HK-2 (cell line): Measurements from ENCODE around the gene ZNF516.

ENCODE experiments used
- DNase-seq: peaks from one replicate; pipeline ENCODE4 v3.0.0-alpha.2; 2018; ENCODE audit not compliant: unreplicated experiment

The ZNF516 gene

GRCh38 chr18:76380791-76381405 is 114.1 kb downstream of the ZNF516 start:
- no peak for DNase-seq

- no peak for DNase-seq
Measured at GRCh38 chr18:76380127-76380729, 114.8 kb downstream of the ZNF516 start.

GRCh38 chr18:76379226-76380126 is 115.6 kb downstream of the ZNF516 start:
- DNase-seq = no peak

GRCh38 chr18:76378526-76379215 is 116.4 kb downstream of the ZNF516 start:
- no peak for DNase-seq

GRCh38 chr18:76377359-76377756 is 117.7 kb downstream of the ZNF516 start:
- DNase-seq = no peak

- DNase-seq = no peak
Measured at GRCh38 chr18:76376668-76377358, 118.2 kb downstream of the ZNF516 start.

- DNase-seq = no peak
Measured at GRCh38 chr18:76376225-76376624, 118.8 kb downstream of the ZNF516 start.

- DNase-seq = no peak
Measured at GRCh38 chr18:76374330-76375281, 120.4 kb downstream of the ZNF516 start.

GRCh38 chr18:76373297-76373696 is 121.7 kb downstream of the ZNF516 start:
- no peak for DNase-seq

GRCh38 chr18:76371301-76372203 is 123.5 kb downstream of the ZNF516 start:
- no peak for DNase-seq

GRCh38 chr18:76370686-76371085 is 124.4 kb downstream of the ZNF516 start:
- no peak for DNase-seq

GRCh38 chr18:76370201-76370600 is 124.8 kb downstream of the ZNF516 start:
- no peak for DNase-seq

- no peak for DNase-seq
Measured at GRCh38 chr18:76369791-76370190, 125.3 kb downstream of the ZNF516 start.

- no peak for DNase-seq
Measured at GRCh38 chr18:76368976-76369375, 126.1 kb downstream of the ZNF516 start.

- DNase-seq = no peak
Measured at GRCh38 chr18:76368271-76368670, 126.8 kb downstream of the ZNF516 start.

GRCh38 chr18:76367168-76368125 is 127.6 kb downstream of the ZNF516 start:
- DNase-seq = no peak

- DNase-seq = no peak
Measured at GRCh38 chr18:76365561-76365960, 129.5 kb downstream of the ZNF516 start.
